NCI-H748 treated with DMSO at 0.1 percent for 48 hours (cell line): Measurements from ENCODE around the gene RHOC.

Source experiments
- DNase-seq: peaks from one replicate; lab custom pipeline; 2025; lab: John Stamatoyannopoulos, UW

Gene RHOC

DNA sequence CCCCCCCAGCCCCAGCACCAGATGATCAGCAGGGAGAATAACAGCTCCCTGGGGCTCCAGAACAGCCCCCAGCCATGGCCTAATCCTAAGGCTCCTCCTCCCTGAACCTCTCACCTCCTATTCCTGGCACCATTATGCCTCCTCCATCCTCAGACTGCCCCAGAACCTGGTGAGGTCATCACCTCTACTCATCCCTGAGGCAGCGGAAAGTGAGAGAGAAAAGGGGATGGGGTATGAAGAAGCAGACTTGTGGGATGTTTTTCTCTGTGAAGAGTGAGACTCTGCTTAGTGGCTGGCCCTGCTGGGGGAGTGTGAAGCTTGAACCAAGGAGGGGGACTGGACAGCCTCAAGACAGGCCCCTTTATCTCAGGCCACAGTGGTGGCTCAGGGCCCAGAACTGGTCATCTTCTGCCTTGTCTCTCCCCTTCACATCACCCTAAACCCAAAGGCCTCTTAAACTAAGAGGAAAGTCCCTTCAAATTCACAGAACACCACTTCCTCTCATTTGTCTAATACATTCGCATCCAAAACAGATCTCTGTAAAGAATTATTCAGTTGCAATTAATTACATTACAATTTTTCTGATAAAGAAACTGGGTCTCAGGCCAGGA lies 10.4 kb upstream of the RHOC start:
- DNase-seq = no peak

- peak; percentile 82 for DNase-seq
Measured at GRCh38 chr1:112716133-112716720, 9.3 kb upstream of the RHOC start.

DNA sequence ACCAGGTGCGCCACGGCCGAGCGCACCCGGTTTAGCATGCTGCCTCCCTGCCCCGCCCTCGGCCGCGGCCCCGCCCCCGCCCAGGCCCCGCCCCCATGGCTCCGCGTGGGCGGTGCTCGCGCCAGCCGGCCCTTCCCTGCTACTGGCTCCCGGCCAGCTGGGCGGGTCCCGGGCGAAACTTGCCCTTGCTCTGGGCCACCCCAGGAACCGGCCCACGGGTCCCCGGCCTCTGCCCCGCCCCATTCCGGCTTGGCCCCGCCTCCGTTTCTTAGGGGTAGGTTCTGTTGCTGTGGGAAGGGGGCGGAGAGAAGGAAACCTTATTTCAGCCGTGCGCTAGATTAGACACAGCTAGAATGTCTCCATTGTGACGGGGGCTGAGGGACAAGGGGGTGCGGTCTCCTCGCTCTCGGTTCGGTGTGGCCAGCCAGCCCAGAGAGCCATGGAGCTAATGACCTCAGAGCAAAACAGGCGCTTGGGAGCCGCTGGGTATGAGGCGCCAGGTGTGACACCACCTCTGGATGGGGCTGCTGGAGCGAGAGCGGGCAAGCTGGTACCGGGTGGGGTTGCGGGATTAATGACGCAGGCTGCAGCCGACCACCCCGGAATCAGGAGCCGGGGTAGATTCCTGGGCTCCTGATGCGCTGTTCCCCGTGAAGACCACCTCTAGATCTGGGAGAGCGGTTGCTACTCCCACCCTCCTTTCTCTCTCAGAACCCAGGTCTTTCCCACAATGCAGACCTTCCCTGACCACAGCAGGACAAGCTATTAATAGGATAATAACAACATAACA lies 8.5 kb upstream of the RHOC start, which contains the start of gene PPM1J:
Gene PPM1J, minus strand, starts transcription at position 69 of the 790 bp plus-strand sequence. Its CDS starts 31 bp downstream, at position 38.
- DNase-seq = peak; percentile 84

DNA sequence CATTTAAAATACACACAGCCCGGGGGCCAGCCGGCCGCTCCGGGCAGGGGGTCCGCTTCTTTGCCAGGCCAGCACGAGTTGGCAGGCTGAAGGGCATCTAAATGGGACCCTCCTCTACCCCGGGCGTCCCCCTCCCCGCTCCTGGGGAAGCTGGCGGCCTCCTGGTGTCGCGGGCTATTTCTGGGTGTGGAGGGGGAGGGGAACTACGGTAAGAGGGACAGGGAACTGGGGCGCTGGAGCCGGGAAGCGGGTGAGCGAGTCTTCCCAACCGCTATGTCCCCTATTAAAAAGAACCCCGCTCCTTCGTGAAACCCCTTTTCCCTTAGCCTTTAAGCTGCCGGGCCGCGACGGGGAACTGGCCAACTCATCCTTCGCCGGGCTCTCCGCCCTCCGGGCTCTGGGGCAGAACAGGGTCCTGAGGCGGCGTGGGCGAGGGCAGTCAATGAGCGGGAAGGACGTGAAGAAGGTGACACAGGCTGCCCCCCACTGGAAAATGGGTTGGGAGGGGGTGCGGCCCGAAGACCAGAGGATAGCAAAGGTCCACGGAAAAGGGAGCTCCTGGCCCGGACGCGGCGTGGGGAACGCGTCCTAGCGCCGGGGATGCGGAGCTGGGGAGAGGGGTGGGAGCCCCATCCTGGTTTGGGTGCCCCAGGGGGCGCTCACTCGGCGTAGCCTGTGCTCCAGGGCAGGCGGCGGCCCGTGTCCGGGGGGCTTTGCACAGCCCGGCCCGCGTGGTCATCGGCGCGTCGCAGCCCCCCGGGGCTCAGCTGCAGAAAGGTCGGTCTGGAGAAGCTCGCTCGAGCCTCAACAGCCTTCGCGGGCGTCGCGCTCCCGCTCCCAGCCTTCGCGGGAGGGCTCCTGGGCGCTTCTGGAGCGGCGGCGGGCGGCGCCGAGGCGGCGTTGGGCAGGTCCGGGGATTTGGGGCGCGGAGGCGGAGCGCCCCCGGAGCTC lies 7.7 kb upstream of the RHOC start:
- DNase-seq = no peak

GRCh38 chr1:112713466-112714312 lies 6.8 kb upstream of the RHOC start:
- DNase-seq = no peak

GRCh38 chr1:112712701-112713128 lies 5.8 kb upstream of the RHOC start:
- DNase-seq = no peak

DNA sequence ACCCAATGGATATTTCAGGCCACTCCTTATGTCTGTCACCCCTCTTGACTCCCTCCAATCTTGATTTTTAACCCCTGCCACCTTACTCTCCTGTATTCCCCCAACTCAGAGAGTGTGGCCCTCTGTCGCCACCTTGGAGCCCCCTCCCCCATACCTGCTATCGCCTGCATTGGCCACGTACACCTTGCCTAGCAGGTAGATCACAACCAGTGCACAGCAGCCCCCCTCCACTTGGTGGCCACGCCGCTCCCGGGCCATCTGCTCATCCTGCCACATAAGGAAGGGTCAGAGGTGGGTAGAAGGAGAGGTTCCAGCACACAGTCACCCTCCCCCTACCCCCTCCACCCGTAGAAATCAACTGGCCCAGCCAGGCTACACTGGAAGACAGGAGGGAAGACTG lies 5.3 kb upstream of the RHOC start:
- DNase-seq = no peak

- DNase-seq = no peak
Measured at GRCh38 chr1:112711670-112712069, 4.7 kb upstream of the RHOC start.

- no peak for DNase-seq
Measured at GRCh38 chr1:112711041-112711440, 4.1 kb upstream of the RHOC start.

DNA sequence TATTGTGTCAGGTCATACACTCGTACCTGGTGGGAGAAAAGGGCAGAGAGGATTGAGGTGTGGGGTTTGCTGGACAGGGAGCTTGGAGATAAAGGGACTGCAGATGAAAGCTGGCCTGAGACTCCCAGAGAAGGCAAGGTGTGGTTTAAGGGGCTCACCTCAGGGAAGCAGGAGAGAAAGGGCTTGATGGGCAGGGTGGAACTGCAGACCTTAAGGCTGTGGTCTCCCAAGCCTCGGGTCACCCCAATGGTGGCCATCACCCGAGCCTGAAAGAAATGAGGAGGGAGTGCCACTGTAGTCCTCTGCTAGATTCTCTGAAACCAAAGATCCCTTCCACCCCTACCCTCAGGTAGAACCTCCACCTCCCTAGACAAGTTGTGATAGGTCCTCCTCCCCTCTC lies 3.7 kb upstream of the RHOC start:
- DNase-seq = no peak

DNA sequence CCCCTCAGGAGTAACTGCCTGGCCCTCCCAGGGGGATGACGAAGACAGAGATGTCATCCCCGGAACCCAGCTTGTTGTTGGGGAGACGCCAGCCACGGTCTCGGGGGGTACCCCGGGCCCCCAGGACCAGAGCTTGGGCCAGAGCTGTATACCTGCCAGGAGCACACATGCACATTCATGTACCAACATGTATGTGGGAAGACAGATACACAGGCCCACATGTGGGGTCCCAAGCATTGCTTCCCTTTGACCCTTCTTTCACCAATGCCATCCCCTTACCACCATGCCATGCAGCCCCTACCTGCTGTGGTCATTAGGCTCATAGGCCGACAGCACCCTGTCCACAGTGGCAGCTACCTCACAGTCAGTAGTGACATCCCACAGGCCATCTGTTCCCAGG lies 3.2 kb upstream of the RHOC start:
- DNase-seq = no peak

DNA sequence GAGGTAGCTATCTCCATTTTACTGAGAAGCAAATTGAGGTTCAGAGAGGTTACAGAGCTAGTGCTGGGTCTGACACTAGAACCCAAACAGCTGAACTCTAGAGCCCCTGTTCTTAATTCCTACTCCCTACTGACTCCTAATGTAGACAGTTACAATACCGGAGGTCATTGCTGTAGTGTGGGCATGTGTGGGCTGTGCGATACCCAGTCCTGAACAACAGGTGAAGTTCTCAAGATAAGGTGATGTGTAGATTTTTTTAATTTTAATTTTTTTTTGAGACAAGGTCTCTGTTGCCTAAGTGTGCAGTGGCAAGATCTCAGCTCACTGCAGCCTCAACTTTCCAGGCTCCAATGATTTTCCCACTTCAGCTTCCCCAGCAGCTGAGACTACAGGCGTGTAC lies 1.6 kb upstream of the RHOC start:
- DNase-seq = no peak

DNA sequence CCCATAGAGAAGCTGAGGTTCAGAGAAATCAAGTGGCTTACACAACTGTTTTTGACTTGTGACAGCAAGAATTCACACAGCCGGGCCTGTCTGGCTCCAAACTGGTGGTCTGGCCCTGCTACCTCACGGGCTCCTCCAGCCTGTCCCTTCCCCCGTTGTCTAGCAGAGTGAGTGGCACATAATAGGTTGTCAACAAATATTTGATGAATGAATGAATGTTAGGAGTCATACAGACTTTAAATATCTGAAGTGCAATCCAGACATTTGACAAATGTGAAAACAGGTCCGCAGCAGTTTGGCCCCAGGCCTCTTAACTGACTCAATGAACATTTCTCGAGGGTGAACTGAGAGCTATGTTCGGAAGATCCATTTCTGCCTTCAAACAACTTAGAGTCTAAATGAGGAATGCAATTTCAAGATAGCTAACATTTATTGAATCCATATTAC lies 1.1 kb upstream of the RHOC start:
- no peak for DNase-seq

DNA sequence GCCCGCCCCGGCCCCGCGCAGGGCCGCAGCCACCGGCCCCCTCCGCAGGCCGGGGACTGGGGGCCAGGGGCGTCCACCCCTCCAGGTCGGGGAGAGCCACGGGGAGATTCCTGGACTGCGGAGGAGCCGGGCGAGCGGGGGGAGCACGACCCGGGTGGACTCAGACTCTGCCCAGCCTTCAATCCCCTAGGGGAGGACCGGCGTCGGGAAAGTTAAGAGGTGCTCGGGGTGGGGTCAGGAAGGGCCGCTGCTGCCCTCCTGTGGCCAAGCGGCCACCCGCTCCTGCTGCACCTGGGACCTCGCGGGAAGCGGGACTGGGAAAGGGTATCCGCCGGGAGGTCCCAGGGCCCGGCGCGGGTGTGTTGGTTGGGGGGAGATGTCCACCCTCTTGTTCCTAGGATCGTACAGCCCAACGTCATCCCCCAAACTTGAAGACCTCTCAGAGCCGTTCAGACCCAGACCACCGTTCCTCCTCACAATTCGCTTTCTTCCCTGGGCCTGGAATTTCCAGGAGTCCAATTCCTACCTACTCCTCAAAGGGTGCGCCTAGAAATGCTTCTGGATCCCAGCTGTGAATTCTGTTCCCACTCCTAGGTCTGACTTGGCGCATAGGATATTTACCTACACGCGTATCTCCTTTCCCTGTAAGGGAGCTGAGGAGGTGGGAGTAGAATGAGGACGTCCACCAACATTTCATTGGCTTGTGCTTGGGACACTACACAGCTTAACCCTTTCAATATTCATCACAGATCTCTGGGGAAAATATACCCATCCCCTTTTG lies 484 bp upstream of the RHOC start:
- peak; percentile 47 for DNase-seq

- peak; percentile 32 for DNase-seq
Measured at GRCh38 chr1:112704934-112705627, 1.8 kb downstream of the RHOC start.

DNA sequence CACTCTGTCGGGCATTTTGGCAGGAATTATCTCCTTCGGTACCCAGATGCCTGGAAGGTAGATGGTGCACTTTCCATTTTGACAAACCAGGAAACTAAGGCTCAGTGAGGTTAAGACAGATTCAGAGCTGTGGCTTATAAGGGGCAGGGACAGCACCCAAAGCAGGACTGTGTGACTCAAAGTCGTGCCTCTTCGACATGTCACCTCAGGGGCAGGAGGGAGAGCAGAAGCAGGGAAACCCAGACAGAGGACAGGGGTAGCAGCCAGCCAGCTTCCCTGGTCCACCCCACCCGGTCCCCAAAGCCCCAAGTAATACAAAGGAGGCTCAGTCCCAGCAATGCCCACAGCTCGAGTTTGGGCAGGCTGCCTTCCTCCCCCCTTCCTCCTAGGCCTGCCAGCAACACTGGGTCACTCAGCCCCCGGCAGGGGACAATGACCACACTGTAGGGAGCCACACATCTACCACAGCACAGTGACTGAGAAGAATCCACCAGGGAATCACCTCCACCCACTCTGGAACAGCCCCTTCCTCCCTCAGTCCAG lies 2.5 kb downstream of the RHOC start:
- no peak for DNase-seq

DNA sequence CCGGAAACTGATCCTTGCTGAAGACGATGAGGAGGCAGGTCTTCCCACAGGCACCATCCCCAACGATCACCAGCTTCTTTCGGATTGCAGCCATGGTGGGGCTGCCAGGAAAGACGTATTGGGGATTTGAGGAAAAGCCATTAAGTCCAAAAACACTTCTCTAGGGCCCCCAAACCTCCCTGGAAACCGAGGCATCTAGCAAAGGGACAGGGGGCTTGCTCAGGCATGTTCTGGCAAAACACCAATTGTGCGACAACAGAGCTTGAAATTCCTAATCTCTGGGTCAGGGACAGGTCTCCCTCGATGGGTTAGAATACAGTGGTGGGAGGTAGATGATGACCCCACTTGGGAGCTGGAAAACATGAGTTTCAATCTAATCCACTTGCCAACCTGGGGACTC lies 3.2 kb downstream of the RHOC start:
- no peak for DNase-seq

DNA sequence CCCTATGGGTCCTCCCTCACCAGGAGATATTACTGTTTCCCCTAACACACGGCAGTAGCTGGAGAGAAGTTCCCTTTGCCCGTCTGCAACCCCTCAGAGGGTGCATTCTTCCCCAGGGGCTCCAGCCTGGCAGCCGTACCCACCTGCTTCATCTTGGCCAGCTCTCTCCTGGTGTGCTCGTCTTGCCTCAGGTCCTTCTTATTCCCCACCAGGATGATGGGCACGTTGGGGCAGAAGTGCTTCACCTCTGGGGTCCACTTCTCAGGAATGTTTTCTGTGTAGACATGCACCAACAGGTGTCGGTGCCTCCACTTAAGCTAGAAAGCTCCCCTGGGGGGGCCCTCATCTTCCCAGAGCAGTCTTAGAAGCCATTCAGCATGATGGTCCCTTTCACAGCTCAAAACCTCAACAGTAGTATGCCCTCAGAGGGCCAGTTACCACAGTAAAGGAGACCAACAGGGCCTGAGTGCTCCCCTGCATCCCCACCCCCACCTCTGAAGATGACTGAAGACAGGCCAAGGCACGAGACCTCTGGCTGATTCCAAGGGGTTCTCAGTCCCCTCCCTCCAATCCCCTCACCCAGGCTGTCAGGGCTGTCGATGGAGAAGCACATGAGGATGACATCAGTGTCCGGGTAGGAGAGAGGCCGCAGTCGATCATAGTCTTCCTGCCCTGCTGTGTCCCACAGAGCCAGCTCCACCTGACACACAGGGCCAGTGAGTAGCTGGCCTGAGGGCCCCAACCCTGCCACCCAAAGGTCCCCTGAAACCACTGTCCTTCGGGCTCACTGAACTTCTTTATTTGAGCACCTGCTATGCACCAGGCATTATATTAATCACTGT lies 4.3 kb downstream of the RHOC start:
- no peak for DNase-seq

GRCh38 chr1:112702067-112702395 lies 4.9 kb downstream of the RHOC start:
- DNase-seq = no peak
